Esophagus muscularis mucosa (tissue), 4 donors: ENCODE data around the gene KRT7. TPM values are rescaled to one million over a fixed set of nuclear protein-coding genes. Genes with fewer than 3 reads are reported as not detected.

ENCODE experiments used
- DNase-seq: peaks from one replicate; pipeline ENCODE4 v3.0.0-alpha.2; 2017; ENCODE audit errors: extremely low spot score
- H3K27ac ChIP-seq, 4 donors: fragments of 200-600 bp; sonication (generic); replicated peaks in 1 of 4; 1 replicate in 3 of 4; 2 replicates in 1 of 4; pipeline ENCODE4 v1.5.1; 2016 to 2019; ENCODE audit warnings: mild to moderate bottlenecking in 1 of 4
- H3K27me3 ChIP-seq, 4 donors: fragments of 200-600 bp; sonication (generic); one replicate each; pipeline versions ENCODE4 v1.5.1 to v1.6.0; 2016 to 2019
- H3K36me3 ChIP-seq, 4 donors: fragments of 200-600 bp; sonication (generic); one replicate each; pipeline ENCODE4 v1.5.1; 2016 to 2019
- H3K4me1 ChIP-seq, 4 donors: fragments of 200-600 bp; sonication (generic); one replicate each; pipeline ENCODE4 v1.5.1; 2016 to 2019
- H3K4me3 ChIP-seq, 4 donors: fragments of 200-600 bp; sonication (generic); 1 replicate in 2 of 4; 2 replicates in 2 of 4; pipeline ENCODE4 v1.5.1; 2016 to 2019; ENCODE audit warnings: mild to moderate bottlenecking in 4 of 4, moderate library complexity in 1 of 4
- H3K9me3 ChIP-seq, 4 donors: fragments of 200-600 bp; sonication (generic); 1 replicate in 3 of 4; 2 replicates in 1 of 4; pipeline ENCODE4 v1.5.1; 2016 to 2019
- EP300 ChIP-seq: sonication (generic); formaldehyde crosslinking; IDR thresholded peaks from one replicate; pipeline ENCODE4 v1.6.1; 2017; ENCODE audit warnings: antibody characterized with exemption
- POLR2A ChIP-seq: fragments of 450-650 bp; IDR thresholded peaks from one replicate; pipeline ENCODE4 v1.6.1; 2017; ENCODE audit warnings: antibody characterized with exemption, moderate library complexity, mild to moderate bottlenecking, low read depth
- POLR2AphosphoS5 ChIP-seq, 2 donors: sonication (generic); formaldehyde crosslinking; IDR thresholded peaks; one replicate each; pipeline ENCODE4 v1.6.1; 2017; ENCODE audit warnings: antibody characterized with exemption in 2 of 2
- WGBS: methylation state at CpG from one replicate; pipeline ENCODE4 v1.1.5; 2018; 5-methylcytosine and 5-hydroxymethylcytosine counted together
- intact Hi-C: fragments of 100-400 bp; cut with DNase I; formaldehyde crosslinking; loops from one replicate; pipeline ENCODE4 v1.15.1; 2023
- total RNA-seq, 4 donors: library from RNA; depleted of rRNA; stranded (reverse); fragments of >200 nt; gene quantifications; one replicate each; pipeline versions ENCODE4 v1.1.0 to v1.2.1, GENCODE V29; 2016
- TF ChIP-seq, protein P1 (sequence below), 3 experiments: fragments of 200-600 bp in 2 of 3; fragments of 450-650 bp in 1 of 3; sonication (generic) in 2 of 3; IDR thresholded peaks; one replicate each; pipeline ENCODE4 v1.5.1; 2017 to 2019; ENCODE audit warnings: antibody characterized with exemption in 3 of 3, mild to moderate bottlenecking in 2 of 3, moderate library complexity in 1 of 3

The KRT7 gene
- total RNA-seq, 4 donors from 2014 or later = 0.83 to 8.4 (median 4.5) TPM

DNA sequence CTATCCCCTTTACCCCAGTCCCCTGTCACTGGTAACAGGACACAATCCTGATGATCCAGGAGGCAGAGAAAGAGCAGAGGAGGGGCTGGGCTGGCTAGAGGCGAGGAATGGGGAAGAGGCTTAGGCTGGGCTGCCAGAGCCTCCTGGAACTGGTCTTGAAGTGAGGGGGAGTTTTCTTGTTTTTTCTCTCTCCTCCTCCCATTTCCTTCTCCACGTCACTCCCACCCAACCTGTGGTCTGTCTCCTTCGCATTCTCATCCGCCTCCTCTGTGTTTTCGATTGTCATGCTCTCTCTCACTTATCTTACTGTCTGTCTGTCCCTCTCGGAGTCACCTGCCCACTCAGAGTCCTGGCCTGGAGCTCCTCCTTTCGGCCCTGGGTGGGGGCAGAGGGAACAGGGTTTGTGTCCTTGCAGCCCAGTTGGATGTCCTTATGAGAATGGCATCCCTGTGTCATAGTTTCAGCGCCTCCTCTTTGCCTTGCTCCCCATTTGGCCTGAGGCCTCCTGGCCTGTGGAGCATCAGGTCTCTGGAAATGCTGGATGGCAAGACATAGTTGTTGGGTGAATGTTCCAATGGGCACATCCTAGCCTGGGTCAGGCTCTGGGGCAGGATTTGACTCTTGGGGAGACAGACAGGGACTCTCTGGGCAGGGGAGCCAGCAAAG is 37.8 kb upstream of the KRT7 start:
- H3K36me3 ChIP-seq = no peaks in the 10 kb centered on the region
- TF ChIP-seq POLR2A = no peak
- TF ChIP-seq POLR2AphosphoS5 (IDR thresholded peaks at IDR 0.05) = no peak
- TF ChIP-seq, protein P1, sequence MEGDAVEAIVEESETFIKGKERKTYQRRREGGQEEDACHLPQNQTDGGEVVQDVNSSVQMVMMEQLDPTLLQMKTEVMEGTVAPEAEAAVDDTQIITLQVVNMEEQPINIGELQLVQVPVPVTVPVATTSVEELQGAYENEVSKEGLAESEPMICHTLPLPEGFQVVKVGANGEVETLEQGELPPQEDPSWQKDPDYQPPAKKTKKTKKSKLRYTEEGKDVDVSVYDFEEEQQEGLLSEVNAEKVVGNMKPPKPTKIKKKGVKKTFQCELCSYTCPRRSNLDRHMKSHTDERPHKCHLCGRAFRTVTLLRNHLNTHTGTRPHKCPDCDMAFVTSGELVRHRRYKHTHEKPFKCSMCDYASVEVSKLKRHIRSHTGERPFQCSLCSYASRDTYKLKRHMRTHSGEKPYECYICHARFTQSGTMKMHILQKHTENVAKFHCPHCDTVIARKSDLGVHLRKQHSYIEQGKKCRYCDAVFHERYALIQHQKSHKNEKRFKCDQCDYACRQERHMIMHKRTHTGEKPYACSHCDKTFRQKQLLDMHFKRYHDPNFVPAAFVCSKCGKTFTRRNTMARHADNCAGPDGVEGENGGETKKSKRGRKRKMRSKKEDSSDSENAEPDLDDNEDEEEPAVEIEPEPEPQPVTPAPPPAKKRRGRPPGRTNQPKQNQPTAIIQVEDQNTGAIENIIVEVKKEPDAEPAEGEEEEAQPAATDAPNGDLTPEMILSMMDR (IDR thresholded peaks at IDR 0.05) = no peak
- TF ChIP-seq EP300 = no peak
- no peak overlapping the region for H3K27ac ChIP-seq
- DNase-seq = no peak
- intact Hi-C loops = no loop called here
- no peaks in the 10 kb centered on the region for H3K27me3 ChIP-seq
- H3K4me1 ChIP-seq = peaks cover 50 to 62% (median 55%) of the 10 kb centered on the region in 4 donors
- H3K9me3 ChIP-seq = no peaks in the 10 kb centered on the region
- WGBS = 85% methylated on average over 8 of the region's 8 CpGs
- H3K4me3 ChIP-seq = no peak overlapping the region

GRCh38 chr12:52197371-52198231 is 35.4 kb upstream of the KRT7 start:
- WGBS = 65% methylated on average over 10 of the region's 11 CpGs
- no peaks in the 10 kb centered on the region for H3K9me3 ChIP-seq
- DNase-seq = no peak
- intact Hi-C loops = no loop called here
- H3K4me3 ChIP-seq = no peak overlapping the region
- H3K4me1 ChIP-seq = peaks cover 35 to 51% (median 42%) of the 10 kb centered on the region in 4 donors
- no peaks in the 10 kb centered on the region for H3K27me3 ChIP-seq
- peak overlapping the region in 3 of 4 donors; percentile 28 to 35 (median 34) for H3K27ac ChIP-seq
- TF ChIP-seq EP300 (no peak), POLR2AphosphoS5 (IDR thresholded peaks at IDR 0.05) (no peak), POLR2A (no peak)
- TF ChIP-seq, protein P1 (IDR thresholded peaks at IDR 0.05) = no peak
- H3K36me3 ChIP-seq = no peaks in the 10 kb centered on the region

GRCh38 chr12:52198454-52199215 is 34.4 kb upstream of the KRT7 start:
- no peak for DNase-seq
- Histone ChIP-seq H3K36me3 (no peaks in the 10 kb centered on the region), H3K4me1 (peaks cover 28 to 43% (median 35%) of the 10 kb centered on the region in 4 donors), H3K27ac (peak overlapping the region in 3 of 4 donors; percentile 28 to 35 (median 34)), H3K9me3 (no peaks in the 10 kb centered on the region), H3K4me3 (no peak overlapping the region), H3K27me3 (no peaks in the 10 kb centered on the region)
- 76% methylated on average over 5 of the region's 5 CpGs for WGBS
- TF ChIP-seq, protein P1 (IDR thresholded peaks at IDR 0.05) = no peak
- TF ChIP-seq EP300 (no peak), POLR2A (no peak), POLR2AphosphoS5 (IDR thresholded peaks at IDR 0.05) (no peak)
- intact Hi-C loops = no loop called here

DNA sequence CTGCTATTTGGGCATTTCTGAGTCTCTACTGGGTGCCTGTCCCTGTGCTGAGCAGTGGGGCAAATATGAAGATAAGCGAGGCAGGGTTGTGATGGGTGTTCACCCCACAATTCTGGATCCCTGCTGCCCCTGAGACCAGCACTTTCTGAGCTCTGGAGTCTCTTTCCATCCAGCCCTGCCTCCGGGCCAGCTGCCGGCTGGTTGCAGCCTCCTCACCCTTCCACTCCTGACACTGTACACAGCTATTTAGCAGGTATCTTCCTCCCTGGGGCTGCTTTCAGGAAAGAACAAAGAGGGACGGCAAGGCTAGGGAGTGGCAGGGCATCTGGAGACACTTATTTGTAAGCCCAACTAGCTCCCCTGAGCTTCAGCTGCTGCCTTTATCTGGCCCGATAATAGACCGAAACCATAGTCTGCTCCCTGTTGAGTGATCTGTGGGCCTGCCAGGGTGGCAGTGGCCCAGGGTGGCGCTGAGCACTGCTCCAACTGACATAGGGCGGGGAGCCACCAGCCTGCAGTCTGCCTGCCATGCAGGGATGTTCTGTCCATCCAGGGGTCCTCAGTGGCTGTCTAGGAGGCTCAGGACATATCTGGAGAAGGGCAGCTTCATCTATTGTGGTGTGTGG is 33.6 kb upstream of the KRT7 start:
- 93% methylated on average over 8 of the region's 8 CpGs for whole genome bisulfite sequencing
- peaks cover 20 to 35% (median 28%) of the 10 kb centered on the region in 4 donors for H3K4me1 ChIP-seq
- no peak overlapping the region for H3K27ac ChIP-seq
- intact Hi-C loops = no loop called here
- H3K4me3 ChIP-seq = no peak overlapping the region
- TF ChIP-seq POLR2A (no peak), POLR2AphosphoS5 (IDR thresholded peaks at IDR 0.05) (no peak)
- no peaks in the 10 kb centered on the region for H3K9me3 ChIP-seq
- no peaks in the 10 kb centered on the region for H3K27me3 ChIP-seq
- no peaks in the 10 kb centered on the region for H3K36me3 ChIP-seq
- DNase-seq = no peak
